ENCODE results near the gene RAB3C.

Gene RAB3C

DNA sequence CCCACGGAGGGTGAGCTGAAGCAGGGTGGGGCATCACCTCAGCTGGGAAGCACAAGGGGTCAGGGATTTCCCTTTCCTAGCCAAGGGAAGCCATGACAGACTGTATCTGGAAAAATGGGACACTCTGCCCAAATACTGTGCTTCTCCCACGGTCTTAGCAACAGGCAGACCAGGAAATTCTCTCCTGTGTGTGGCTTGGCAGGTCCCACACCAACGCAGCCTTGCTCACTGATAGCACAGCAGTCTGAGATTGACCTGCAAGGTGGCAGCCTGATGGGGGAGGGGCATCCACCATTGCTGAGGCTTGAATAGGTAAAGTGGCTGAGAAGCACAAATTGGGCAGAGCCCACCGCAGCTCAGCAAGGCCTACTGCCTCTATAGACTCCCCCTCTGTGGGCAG lies 23.2 kb downstream of the RAB3C start:
- DNase-seq, result no peak

DNA sequence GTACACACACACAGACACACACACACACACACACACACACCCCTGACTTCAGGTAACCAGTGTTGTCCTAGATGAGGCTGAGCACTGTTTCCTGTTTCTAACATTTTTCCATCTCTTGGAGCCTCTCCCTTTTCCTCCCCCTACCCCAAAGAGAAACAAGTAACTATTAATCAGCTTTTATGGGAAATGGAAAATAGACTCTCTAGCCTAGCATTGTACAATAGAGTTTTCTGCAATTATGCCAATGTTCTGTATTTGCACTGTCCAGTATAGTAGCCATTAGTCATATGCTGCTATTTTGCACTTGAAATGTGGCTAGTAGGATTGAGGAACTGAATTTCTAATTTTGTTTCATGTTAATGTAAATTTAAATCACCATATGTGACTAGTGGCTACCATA lies 33.1 kb downstream of the RAB3C start:
- DNase-seq, result no peak

DNA sequence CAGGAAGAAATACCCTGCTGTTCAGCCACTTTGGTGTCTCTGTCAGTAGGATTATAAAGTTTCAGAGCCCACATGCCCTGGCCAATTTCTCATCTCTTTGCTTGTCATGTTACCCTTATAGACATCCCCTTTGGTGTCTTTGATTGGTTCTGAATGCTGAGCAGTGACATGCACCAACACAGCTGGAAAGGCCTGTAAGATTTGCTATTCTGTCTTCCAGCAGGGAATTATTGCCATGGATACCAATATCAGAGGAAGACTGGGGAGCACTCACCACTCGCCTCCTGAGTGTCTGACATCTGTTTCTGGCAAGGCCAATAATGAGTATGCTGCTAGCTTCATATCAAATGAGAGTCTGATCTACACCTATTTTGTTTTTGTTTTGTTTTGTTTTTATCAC lies 34.4 kb downstream of the RAB3C start:
- DNase-seq, result no peak

GRCh38 chr5:58620336-58620735 lies 37.5 kb downstream of the RAB3C start:
- DNase-seq, result no peak

DNA sequence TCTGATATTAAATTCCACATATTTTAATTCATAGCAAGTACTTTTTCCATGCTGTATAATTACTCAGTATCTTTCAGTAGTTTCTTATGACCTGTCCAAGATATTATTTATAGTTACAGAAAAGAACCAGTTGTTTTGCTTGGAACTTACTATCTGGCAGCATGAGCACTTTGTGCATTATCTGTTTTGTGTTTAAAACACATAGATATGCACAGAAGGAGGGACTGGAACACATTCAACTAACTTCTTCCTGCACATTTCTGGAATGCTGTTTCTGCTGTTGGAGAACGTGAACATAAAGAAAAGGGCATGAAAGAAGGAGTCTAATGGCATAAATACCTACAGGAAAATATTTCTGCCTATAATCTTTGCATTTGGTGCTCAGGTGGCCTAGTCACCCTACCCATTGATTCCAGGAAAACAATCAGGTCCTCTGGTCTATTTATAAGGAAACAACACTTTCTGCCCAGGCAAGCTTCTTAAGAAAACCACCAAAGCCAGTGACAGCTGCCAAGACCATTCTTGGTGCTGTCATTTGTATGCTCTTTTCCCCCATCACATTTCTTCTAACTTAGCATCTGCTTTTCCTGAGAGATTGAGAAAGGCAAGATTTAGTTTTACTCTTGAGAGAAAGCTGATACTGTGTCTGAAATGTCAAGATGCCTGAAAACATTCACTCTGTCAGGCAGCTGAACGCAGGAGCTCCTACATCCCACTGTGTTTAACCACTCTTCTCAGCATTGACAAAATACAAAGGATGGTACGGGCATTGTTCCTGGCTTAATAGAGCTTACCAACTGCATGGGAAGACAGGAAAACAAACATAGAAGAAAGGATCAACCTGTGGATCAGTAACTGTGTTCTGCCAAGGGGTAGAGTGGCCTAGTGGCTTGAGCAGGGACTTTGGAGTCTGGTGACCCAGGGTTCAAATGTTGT lies 40.3 kb downstream of the RAB3C start:
- DNase-seq, result no peak

GRCh38 chr5:58628626-58629025 lies 45.8 kb downstream of the RAB3C start:
- DNase-seq, result no peak

DNA sequence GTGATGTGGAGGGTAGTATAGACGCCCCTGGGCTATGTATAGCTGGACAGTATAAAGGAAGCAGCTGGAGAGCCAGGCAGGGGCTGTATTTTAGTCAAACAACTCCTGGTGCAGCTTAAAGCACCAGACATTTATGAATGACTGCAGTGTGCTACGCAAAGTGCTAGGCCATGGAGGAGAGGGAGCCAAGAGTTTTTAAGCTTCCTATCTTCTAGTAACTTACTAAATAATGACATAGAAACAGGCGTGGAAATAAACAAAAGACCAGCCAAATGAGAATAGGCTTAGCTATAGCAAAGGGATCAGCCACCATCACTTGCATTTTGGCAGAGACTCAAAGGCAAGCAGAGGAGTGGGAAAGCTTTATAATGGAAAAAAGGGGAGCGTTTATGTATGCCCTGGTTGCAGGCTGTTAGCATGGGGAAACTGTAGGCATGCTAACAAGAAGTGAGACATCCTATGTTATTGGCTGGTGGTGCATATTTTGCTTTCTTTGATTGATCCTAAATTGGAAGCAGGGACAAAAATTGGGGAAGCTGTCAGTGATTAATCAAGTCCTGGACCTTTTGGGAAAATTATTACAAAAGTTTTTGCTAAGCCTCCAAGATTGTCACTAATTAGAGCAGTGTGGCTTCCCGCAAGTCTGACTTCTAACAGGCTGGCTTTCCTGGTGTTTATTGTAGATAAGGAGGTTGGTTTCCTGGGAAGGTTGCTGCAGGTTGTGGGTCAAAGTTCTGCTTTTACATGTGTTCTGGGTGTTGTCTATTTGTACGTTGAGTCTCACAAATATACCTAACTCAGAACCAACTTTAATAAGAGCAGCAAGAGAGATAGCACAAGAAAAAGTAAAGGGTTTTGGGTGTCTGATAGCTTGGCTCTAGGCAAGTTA lies 46.6 kb downstream of the RAB3C start:
- no peak for DNase-seq

DNA sequence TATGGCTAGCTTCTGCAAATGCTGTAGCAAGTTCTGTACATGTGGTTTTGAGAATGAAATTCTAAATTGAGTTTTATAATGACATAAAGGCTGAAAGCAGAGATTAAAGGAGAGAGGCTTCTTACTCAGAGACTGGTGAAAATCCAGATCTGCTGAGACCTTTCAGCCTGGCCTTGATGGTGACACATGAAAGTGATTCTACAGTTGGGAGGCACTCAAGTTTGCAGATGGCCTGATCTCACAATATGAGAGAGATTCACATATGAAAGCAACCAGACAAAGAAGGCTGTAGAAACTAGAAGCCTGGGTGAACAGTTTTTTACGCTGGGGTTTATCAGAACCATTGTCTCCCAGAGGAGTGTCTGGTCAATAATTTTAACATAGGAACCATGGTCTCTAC lies 49.0 kb downstream of the RAB3C start:
- DNase-seq, result no peak

DNA sequence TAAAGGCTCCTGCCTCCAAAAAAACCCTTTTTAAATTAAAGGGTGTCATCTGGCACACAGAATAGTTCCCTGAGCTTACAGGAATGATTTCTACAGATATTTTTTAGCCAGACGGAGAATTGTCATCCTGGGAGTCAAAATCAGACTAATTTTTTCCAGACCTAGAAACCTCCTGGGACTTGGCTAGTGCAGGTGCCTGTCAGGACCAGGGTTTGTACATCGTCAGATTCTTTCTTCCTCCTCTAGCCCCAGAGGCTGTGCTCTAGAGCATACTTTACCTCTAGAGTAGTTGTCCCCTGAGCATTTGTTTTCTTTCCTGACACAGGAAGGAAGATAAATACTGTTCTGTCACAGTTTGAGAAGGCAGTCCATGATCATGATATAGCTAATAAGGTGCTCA lies 52.5 kb downstream of the RAB3C start:
- no peak for DNase-seq

DNA sequence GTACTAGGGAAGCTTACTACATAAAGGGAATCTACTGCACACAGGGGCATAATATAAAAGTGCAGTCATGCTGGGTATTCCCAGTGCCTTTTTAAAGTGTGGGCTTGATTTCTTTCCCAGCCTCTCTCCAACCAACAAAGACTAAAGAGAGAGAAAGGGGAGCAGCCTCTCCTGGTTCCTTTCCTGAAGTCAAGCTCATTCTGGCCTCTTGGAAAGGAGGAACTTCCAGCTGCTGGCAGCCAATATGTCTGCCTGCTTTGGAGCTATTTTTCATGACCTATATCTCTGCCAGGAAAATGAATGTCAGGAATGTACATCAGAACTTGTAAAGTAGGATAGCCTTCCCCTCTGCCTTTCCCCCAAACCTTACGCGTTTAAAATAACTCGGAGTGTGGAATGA lies 57.1 kb downstream of the RAB3C start:
- DNase-seq, result no peak

DNA sequence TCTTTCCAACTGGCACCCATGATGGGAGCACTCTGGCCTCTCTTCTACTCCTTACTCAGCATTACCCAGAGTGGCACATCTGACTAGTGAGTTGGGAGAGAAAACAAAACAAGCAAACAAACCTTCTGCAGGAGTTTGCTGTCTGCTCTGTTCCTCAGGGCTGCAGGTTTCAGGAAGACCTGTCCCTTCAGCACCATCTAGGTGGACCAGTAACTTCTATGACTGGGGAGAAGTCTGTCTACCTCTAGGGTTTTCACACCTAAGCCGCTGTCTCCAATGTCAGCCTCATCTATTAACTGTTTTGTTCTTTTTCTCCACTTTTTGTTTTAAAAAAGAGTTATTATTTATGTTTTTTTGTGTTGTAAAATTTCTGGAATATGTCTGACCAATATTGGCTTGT lies 58.7 kb downstream of the RAB3C start:
- DNase-seq, result no peak

- DNase-seq, result no peak
These were observed 66.0 kb downstream of the RAB3C start for GRCh38 chr5:58648846-58649245.

DNA sequence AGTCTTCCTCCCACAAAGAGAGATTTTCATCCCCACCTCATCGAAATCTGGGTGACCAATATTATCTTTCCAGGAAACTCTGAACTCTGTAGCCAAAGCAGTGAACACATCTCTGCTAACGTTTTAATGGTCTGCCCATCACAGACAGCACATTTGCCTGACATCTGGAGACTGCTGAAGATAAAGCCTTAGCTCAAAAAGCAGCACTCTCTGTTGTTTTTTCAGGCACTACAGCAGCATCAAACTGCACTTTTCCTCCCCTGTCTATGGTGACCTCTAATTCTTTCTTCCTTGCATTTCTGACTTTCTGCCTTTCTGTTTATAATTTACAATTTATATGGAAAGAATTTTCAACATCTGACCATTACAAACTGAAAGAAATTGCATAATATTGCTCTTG lies 66.8 kb downstream of the RAB3C start:
- no peak for DNase-seq

GRCh38 chr5:58653521-58653920 lies 70.6 kb downstream of the RAB3C start:
- no peak for DNase-seq

DNA sequence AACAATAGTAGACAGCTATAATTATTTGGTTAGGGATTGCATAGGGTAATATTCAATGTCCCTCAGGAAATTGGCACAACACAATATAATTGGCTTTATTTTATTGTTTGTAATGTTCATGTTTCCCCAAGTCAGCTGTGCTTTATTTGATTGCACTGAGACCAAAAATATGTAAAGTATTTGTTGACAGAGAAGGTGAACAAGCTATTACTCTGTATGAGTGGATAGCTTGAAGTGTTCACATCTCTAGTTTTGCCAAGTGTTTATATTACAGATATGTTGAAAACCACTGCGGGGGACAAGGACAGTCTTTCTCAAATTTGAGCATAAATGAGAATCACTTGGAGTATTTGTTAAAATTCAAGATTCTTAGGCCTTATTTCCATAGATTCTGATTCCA lies 83.3 kb downstream of the RAB3C start:
- no peak for DNase-seq

DNA sequence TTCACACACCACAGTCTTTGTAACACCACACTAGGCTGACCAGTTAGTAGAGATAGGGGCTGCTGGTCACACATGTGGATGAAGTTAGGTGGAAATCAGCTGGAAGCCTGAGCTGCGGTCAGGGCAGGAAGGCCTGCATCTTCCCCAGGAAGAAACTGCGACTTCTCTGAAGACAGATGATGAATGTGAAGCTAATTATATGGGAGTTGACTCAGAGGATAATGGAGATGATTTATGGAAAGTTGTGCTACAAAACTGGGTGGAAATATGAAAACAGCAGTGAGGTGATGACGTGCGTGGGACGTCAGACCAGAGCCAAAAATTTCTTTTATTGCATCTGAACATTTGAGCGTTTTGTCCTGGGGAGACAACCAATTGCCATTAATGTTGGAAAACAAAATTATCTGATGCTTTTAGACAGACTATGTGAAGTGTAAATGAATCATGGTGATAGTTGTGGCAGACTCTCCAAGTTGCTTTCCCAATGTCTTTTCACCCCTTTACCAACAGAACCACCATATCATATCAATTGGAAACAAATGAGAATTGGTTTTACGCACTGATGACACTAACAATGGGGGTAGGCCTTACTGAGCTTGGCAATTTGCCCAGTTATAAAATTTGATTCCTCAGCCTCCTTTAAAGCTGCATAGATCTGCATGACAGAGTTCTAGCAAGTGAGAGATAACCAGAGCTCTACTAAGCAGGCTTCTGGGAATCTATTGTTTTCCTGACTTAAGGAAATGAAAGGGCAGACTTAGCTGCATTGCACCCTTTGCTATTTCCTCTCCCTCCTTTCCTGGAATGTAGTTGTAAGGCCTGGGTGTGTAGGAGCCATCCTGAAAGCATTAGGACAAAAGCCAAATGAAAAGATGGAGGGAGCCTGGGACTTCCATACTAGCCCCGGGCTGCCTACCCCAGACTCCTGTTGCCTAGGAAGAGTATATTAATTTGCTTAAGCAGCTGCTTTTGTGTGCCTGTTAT lies 84.0 kb downstream of the RAB3C start:
- DNase-seq, result no peak

- no peak for DNase-seq
These were observed 87.7 kb downstream of the RAB3C start for GRCh38 chr5:58670582-58670981.

DNA sequence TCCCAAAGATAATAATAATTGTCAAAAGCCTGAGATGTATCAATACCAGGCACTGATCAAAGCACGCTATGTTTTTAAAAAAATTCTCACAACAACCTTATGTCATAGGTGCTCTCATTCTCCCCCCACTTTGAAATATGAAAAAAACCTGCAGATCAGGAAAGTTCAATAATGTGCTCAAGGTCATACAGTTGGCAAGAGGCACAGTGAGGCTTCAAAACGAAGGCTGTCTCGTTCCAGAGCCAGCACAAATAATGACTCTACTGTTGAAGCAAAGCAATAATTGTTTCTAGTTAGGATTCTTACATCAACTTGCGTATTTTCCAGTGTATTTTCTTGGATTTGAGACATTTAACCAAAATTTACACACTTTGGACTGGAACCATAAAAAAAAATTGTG lies 88.3 kb downstream of the RAB3C start:
- DNase-seq, result no peak

DNA sequence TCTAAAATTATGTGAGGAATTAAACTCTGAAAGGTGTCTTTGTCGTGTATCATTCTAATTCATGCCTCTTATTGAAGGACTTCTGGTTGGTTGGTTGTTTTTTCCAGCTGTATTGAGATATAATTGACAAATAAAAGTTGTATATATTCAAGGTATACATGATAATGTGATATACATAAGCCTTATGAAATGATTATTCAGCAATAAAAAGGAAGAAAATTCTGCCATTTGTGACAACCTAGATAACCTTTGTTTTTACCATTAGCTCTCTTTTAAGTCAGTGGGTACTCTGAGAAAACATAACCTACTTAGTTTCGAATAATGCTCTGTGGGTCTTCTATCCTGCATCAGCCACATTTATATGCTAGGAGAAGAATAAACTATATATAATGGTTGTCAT lies 89.6 kb downstream of the RAB3C start:
- no peak for DNase-seq

DNA sequence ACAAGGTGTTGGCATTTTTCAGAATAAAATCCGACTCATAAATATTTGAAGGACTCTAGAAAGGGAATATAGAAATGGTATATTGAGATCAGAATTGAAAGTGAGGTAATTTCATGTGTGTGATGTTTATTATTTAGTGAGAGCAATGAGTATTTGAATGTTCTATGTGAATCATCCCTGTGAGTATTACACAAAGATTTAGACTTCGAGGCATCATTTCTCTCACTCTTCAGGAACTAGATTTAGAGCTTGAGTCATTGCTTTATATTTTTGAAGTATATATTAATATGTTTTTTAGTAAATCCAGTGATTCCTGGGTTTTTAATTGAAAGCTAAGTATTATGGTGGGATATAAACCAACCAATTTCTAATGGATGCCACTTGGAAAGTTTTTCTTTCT lies 91.2 kb downstream of the RAB3C start:
- DNase-seq, result no peak

GRCh38 chr5:58674711-58675110 lies 91.8 kb downstream of the RAB3C start:
- no peak for DNase-seq

- DNase-seq, result no peak
These were observed 92.5 kb downstream of the RAB3C start for GRCh38 chr5:58675341-58675740.

DNA sequence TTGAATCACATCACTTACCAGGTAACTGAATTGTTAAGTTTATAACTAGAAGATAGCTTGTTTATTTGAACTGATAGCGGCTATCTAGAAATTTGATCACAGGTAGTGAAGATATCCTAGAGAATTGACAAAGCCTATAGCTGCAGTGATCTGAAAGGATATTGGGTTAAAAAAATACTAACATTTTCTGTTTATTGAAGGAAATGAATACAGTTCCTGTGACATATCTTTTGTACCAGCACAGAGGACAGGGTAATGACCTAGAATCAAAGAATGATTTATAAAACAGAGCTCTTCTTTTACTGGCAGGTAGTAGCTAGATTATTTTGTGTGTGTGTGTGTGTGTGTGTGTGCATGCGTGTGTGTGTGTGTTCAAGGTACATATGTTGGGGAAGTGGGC lies 94.8 kb downstream of the RAB3C start:
- no peak for DNase-seq

All from stimulated activated CD4-positive, alpha-beta T cell treated with anti-CD3 and anti-CD28 coated beads, Interleukin-4, amount 100 ng/mL, for 4 hours (primary cell).